HG03442 (cell line): ENCODE measurements around the gene TMEM179.
"Not testable (repeated sequence)": the region's sequence is repeated elsewhere in the genome, so short reads cannot be mapped to it uniquely, and the experiment has no call there.

Experiments used
- ATAC-seq: cut with Tn5 transposase; IDR thresholded peaks from one replicate; pipeline ENCODE4 v1.9.1; 2021; ENCODE audit warnings: mild to moderate bottlenecking, moderate library complexity; ENCODE audit not compliant: unreplicated experiment

TMEM179 gene

DNA sequence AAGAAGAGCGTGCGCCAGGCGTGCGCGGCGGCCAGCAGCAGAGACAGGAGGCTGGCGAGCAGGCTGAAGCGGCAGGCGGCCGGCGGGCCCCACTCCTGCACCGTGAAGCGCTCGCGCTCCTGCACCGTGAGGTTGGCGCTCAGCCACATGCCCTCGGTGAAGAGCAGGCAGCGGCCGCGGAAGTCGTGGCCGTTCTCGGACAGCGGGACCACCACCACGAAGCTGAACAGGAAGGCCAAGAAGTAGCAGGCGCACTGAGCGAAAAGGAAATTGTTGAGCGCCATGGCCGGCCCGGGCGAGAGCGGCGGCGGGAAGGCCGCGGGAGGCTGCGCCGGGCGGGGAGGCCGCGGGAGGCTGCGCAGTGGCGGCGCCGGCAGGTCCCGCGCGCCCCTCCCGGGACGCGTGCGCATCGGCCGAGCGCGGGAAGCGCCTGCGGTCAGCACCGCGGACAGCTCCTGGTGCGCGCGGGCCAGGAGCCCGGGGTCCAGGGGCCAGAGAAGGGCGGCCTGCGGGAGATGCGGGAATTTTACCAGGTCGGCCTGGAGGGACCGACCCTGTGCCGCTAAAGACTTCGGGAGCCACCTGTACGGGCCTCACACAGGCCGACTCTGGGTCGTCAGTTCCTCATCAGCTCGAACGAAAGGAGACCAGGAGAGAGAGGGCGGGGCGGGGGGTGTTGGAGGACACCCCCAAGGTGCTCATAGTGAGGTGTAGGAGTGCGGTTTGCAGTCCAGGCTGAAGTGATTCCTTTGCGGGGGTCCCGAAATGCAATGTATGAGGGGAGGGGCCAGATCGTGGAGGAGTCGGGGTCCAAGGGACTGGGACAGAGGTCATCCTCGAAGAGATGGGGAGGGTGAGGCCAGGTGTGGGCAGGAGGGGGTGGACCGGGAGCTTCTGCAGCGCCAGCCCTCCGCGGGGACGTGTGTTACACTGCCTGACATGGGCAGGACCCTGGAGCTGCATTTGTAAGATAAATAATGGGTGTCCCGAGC, at the start of gene TMEM179:
Gene TMEM179, minus strand, starts transcription at position 315 of the 992 bp plus-strand sequence. Its CDS starts 31 bp downstream, at position 284.
- no peak for ATAC-seq

DNA sequence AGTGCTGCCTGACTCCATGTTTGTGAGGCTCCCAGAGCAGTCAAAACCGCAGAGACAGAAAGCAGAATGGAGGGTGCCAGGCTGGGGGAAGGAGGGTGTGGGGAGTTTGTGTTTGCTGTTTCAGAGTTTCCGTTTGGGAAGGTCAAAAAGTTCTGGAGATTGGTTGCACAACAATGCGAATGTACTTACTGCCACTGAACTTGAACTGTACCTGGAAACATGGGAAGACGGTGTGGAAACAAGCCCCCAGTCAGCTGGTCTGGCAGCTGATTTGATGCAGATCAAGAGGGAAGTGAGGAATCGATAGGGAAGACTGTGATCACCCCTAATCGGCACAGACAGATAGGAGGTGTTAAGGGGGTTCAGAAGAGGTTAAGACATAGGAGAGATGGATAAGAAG, 49.5 kb upstream of the TMEM179 start:
- no peak for ATAC-seq

DNA sequence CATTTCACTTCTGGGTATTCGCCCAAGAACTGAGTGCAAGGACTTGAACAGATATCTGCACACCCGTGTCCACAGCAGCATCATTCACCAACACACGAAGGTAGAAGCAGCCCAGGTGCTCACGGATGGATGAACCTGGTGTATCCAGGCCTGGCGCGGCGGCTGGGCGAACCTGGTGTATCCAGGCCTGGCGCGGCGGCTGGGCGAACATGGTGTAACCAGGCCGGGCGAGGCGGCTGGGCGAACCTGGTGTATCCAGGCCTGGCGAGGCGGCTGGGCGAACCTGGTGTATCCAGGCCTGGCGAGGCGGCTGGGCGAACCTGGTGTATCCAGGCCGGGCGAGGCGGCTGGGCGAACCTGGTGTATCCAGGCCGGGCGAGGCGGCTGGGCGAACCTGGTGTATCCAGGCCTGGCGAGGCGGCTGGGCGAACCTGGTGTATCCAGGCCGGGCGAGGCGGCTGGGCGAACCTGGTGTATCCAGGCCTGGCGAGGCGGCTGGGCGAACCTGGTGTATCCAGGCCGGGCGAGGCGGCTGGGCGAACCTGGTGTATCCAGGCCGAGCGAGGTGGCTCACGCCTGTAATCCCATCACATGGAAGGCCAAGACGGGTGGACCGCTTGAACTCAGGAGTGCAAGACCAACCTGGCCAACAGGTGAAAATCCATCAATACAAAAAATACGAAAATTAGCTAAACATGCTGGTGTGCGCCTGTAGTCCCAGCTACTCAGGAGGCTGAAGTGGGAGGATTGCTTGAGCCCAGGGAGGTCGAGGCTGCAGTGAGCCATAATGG, 48.8 kb upstream of the TMEM179 start:
- ATAC-seq = not testable (repeated sequence)

DNA sequence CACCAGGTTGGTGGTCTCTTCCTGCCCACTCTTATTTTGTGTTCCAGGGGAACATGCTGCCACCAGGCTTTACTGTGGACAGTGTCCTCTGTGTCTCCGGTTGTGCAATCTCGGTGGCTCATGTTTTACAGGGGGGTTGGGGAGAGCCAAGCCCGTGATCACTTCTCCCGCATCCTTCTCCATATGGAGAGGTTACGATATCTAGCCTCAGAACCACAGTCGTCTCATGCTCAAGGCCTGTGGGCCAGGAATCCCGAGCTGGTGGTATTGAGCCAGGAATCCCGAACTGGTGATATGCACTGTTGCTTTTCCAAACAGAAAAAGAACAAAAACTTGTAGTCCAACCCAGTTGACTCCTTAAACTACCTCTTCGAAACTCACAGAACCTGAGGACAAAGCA, 47.8 kb upstream of the TMEM179 start:
- no peak for ATAC-seq

DNA sequence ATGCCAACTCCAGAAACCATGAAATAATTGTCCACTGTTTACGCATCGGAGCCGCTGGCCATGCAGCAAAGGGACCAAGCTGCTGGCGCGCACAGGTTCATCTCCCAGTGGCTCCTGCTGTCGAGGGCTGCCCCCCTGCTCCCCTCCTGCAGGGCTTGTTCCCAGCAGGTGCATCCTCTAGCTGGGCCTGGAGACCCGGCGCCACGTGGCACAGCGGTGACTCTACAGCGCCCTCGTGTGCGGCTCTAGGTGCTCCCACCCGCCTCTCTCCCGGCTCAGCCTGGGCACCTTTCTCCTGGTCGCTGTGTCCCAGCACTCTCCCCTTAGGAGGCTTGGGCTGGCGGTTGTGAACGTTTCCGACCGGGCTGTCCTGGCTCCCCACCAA, 47.3 kb upstream of the TMEM179 start:
- ATAC-seq = no peak

DNA sequence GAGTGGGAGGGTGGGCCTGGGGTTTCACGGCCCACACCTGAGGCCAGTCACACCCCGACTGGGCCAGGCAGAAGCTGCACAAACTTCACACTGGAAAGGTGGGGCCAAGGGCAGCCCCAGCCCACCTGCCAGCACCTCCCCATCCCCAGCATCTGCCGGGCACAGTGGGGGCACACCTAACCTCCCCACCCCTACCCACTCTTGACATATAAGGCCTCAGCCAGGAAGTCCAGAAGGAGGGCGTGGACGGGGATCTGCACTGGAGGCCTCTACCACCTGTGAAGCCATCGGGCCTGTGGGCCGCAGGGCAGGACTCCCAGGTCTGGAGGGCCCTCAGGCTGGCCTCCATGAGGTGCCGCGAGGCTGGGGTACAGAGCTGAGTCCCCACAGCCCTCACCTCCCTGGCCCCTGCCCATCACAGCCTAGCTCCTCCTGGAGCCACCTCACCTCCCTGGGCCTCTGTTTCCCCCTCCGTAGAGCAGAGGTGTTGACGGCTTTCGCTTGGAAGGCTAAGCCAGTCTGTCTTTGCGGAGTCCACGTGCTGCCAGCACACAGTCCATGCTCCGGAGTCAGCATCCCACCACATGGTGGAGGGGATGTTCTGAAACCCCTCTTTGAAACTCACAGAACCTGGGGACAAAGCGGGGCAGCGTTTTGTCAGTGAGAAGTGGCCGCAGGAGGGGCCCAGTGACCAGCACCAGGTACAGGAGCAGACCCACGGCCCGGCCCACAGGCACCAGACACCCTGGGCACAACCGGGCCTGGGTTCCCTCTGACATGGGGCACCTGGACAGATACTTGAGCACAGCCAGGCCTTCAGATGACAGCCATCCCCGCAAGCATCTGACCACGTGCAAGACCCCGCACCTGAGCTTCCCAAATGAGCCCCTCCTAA, 46.7 kb upstream of the TMEM179 start:
- ATAC-seq = no peak

DNA sequence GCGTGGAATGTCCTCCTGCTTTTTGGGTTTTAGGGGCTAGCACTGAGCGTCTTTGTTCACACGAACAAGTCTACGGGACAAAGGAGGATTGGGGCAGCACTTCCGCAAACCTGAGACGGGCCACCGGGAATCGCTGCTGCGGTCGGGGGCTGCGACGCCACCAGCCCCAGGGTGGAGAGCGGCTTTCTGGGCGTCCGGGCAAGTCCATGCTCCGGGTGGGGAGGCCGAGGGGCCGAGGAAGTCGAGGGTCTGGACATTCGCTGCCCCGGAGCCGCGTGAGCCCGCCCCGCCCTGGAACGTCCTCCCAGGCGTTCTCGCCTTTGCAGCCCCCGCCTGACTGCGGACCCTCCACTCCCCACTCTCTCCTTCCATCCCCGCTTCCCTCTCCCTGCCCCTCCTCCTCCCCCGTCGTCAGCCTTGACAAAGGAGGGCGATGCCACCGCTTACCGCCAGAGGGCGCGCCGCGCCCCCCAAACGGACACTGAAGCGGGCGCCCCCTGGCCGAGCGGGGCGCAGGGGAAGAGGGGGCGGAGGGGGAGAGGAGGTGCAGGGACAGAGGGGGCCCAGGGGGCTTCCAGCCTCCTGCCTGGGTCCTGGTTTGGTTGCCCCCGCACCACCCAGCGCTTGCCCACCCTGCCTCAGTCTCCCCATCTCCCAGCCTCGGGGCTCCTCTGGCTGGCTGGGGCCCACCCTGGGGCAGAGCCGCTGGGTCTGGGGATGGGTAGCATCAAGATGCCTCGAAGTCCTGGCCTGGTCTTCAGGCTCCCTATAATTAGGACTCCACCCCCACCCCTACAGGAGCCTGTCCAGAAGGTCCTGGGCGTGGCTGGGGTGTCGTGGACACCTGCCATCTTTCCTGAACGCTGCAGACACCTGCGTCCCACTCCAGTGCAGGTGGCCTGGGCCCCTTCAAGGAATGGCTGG, 45.7 kb upstream of the TMEM179 start:
- peak; percentile 50 for ATAC-seq

DNA sequence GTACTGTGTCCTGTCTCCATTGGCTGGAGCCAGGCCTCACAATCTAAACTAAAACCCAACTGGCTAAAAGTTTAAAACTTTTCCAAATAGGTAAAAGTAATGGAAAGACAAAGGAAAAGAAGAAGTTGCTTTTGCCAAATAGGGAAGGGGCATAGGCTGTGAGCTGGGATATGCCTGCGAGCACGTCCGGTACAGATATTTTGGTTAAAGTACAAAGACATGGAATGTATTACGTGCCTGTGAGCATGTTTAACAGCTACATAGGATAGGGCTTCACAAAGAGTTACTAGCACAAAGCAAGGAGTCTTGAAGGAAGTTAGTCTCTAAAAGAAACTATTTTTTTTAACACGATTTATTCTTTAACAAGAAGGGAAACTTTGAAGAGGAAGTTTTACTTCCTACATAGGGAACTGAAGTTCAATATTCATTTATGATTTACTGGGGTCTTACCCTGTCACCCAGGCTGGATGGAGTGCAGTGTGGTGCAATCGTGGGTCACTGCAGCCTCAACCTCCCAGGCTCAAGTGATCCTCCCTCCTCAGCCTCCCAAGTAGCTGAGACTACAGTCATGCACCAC, 43.0 kb upstream of the TMEM179 start:
- ATAC-seq = no peak

DNA sequence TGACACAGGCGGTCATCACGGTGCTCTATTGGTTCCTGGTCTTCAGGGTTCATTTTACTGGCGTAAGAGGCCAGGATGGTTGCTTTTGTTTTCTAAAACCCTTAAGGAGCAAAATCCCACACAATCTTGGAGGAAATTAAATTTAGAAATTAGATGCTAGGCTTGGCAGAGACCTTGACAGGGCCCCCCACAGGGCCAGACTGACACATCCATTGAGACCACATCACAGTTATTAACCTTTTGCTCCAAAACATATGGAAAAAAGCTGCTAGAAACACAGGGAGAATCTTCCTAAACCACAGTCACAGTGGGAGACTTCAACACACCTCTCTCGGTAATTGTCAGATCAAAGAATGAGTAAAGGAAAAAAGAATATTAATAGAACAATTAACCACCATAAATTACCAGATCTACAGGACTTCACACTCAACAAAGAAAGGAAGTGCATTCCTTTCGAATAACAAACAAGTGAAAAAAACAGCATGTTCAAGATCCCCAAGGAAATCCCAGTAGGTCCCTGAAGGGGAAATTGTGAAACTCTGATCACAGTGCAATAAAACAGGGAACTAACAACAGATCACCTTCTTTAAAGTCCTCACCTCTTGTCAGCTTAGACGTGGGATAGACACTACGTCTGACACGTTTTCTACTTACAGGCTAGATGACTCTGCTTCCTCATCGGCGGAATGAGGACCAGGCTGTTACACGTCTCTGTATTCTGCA, 40.2 kb upstream of the TMEM179 start:
- no peak for ATAC-seq

DNA sequence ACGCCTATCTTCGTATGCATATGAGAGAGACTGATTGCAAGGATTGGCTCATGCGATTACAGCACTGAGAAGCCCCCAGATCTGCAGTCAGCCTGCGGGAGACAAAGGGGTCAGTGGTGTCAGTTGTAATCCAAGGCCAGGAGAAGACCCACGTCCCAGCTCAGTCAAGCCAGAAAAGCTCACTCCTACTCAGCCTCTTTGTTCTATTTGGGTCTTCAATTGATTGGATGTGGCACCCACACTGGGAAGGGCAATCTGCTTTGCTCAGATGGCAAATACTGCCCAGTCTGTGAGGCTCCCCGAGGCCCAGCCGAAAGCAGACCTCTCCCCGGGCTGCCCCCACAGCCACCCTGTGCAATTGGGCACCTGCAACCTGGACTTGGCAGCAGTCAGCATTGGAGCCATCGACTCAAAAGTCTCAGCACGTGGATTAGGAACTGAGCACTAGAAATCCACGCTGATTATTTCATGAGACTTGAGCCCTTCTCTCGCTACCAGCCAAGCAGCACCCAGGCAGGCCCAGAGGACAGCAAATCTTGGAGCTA, 39.6 kb upstream of the TMEM179 start:
- ATAC-seq = no peak

DNA sequence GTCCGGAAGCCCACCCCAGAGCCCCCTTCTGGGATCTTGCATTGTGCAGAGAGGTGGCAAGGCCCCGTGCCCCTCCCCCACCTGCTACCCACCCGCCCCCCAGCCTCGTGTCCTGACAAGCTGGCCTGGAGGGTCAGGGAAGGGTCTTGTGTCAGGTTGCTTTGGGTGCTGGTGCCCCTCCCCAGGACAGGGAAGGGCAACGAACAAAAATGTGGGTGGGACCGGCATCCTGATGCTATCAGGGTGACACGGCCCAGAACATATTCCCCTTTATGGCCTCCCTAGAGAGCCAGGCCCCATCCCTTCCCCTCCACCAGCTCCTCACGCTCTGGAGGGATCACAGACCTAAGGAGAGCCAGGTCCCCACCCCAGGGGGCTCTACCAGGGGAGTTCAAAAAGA, 38.7 kb upstream of the TMEM179 start:
- ATAC-seq = no peak

DNA sequence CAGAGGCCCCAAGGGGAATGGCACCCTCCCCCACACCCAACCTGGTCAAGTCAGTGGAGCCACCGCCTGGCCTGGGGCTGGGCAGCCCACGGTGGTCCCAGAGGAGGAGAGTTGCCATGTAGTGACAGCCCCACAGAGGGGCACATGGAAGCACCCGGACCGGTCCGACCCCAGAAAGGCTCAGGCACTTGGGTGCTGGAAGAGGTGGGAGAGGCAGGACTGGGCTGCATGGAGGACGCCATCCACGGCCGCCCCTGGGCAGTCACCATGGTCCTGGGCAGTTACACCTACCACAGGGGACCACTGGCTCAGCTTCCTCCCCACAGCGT, 37.9 kb upstream of the TMEM179 start:
- no peak for ATAC-seq

DNA sequence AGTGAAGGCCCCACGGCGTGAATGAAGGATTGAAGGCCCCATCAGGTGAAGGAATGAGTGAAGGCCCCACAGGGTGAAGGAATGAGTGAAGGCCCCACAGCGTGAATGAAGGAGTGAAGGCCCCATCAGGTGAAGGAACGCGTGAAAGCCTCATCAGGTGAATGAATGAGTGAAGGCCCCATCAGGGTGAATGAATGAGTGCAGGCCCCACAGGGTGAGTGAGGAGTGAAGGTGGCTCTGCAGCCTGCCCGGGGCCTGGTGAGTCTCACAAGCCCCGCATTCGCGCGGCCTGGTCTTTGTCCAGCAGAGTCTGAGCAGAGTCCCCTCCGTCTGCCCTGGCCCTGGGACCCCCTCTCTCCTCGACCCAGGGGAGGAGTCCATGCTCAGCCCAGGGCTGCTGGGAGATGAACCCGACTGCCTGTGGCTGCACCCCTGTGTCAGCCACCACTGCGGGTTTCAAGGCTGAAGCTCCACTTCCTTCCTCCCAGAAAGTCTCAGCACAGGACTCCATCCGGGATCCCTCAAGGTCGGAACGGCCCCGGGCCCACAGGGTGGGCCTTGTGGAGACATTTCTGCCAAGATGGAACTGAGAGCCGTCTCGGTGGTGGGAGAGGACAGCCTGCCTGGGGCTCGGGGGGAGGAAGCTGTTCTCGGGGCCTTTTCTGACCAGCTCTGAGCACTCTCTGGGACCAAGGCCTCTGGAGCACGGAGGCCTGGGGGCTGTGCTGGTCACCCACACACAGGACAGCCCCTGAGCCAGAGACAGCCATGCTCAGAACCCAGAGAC, 37.4 kb upstream of the TMEM179 start:
- ATAC-seq = no peak

DNA sequence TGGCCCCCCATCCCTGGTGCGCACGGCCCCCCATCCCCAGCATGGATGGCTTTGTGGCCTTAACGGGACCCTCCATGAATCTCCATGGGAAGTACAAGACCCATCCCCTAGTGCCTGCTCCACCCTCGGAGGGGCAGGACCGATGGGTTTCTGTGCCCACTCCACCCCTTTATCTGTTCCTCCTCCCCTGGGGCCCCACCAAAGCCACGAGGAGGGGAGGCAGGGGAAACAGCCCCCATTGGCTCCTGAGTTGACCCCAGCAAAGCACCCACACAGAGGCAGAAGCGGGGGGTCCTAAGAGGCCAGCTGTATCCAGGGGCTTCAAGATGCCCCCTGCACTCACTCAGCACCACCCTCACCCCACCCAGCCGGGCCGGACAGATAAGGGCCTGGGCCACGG, 36.1 kb upstream of the TMEM179 start:
- ATAC-seq = no peak

DNA sequence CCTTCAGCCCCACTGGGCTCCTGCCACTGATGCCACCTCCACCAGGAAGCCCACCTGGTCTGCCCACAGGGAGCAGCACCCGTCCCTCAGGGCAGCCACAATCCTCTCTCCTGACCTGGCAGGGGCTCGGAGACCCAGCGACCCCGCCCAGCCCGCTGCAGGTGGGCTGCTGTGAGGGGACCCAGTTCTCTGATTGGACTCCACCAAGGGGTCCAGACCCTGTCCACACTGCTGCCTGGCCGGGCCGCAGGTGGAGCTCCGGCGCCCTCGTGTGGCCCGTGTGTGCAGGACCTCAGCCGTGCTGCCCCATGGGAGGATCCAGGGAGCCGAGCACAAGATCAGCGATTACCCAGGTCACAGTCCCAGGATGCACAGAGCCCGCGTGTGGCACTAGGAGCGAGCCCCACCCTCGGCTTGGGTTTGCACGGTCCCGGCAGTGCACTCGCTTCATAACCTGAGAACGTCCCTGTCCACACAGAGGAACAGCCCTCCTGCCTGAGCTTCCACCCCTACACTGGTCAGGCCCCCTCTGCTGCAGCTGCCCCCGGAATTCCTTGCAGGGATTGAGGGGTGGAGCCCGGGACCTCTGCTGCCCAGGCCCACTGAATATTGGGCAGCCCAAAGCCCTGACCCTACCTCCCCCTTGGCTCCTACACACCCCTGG, 35.4 kb upstream of the TMEM179 start:
- ATAC-seq = no peak

DNA sequence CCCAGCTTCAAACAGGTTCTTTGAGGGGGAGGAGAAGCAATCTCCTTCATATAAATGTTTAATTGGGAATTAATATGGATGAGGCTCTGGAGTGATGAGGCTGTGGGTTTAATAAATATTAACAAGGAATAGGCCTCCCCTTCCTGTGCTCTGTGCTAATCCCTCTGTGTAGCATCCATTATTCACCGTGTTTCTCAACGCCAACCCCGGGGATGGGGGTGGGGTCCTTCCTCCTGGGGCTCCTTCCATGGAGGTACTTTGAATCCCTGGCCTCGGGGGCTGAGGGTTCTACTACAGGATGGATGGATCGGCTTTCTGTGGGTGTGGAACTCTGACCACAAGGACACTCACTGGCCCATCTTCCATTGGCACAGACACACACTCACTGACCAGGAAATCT, 34.9 kb upstream of the TMEM179 start:
- ATAC-seq = no peak

DNA sequence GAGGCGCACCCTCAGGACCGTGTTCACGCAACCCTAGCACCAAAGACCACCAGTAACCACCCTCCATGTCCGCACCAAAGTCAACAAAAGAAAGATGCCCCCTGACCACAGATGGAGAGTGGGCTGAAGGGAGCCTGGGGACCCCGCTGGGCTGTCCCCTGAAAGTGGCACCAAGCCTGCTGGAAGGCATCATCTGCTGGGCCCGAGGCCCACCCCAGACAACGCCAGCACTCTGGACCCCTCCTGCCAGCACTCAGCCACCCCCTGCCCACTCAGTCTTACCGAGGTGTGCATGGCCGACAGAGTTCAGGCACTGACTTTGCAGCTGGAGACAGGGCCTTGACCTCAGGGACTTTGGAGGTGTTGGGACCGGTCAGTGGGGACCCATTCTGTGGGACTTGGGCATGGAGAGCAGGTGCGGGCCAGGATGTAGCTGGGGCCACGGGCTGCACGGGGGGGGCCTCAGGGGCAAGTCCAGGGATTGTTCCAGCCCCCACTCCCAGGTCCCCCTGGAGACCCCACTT, 34.4 kb upstream of the TMEM179 start:
- no peak for ATAC-seq
